Gastrocnemius medialis (tissue), 4 donors: ENCODE measurements around the gene SLC17A2. TPM values are rescaled to one million over a fixed set of nuclear protein-coding genes. Genes with fewer than 3 reads are reported as not detected.

Experiments
- ATAC-seq, 2 donors: fragments of 150-250 bp; one replicate each; pipeline ENCODE4 v1.9.1; 2016
- DNase-seq, 2 donors: peaks; one replicate each; pipeline ENCODE4 v3.0.0-alpha.2; 2019
- H3K27ac ChIP-seq, 4 donors: fragments of 200-600 bp; sonication (generic); 1 replicate in 1 of 4; 2 replicates in 3 of 4; pipeline ENCODE4 v1.5.1; 2016 to 2018; ENCODE audit warnings: mild to moderate bottlenecking in 2 of 4, moderate library complexity in 1 of 4
- H3K27me3 ChIP-seq, 3 donors: fragments of 200-600 bp; sonication (generic) in 2 of 3; 1 replicate in 1 of 3; 2 replicates in 2 of 3; pipeline versions ENCODE4 v1.5.1 to v1.6.0; 2016 to 2019; ENCODE audit warnings: mild to moderate bottlenecking in 1 of 3, moderate library complexity in 1 of 3
- H3K36me3 ChIP-seq, 2 donors: fragments of 200-600 bp; sonication (generic) in 1 of 2; one replicate each; pipeline ENCODE4 v1.5.1; 2017 to 2018
- H3K4me1 ChIP-seq, 2 donors: fragments of 200-600 bp; sonication (generic) in 1 of 2; one replicate each; pipeline ENCODE4 v1.5.1; 2016 to 2017; ENCODE audit warnings: mild to moderate bottlenecking in 2 of 2
- H3K4me3 ChIP-seq, 4 donors: fragments of 200-600 bp; sonication (generic) in 3 of 4; 1 replicate in 1 of 4; 2 replicates in 3 of 4; pipeline ENCODE4 v1.5.1; 2016 to 2019; ENCODE audit warnings: mild to moderate bottlenecking in 2 of 4
- H3K9me3 ChIP-seq, 3 donors: fragments of 200-600 bp; sonication (generic) in 2 of 3; 1 replicate in 1 of 3; 2 replicates in 2 of 3; pipeline ENCODE4 v1.5.1; 2016 to 2019
- POLR2A ChIP-seq, 2 donors: fragments of 450-650 bp; IDR thresholded peaks; one replicate each; pipeline ENCODE4 v1.6.1; 2017; ENCODE audit warnings: antibody characterized with exemption in 2 of 2, mild to moderate bottlenecking in 2 of 2, moderate library complexity in 2 of 2
- in situ Hi-C, 4 donors: fragments of 200-750 bp; cut with MboI; loops; one replicate each; pipeline versions ENCODE4 v1.15.0 to v1.8.0; 2017; ENCODE audit warnings: low sequenced_read_pairs in 4 of 4
- intact Hi-C: fragments of 100-400 bp; cut with DNase I; formaldehyde crosslinking; loops from one replicate; pipeline ENCODE4 v1.15.1; 2023; ENCODE audit warnings: low total_unique reads
- total RNA-seq, 4 donors: library from RNA; depleted of rRNA; stranded (reverse); fragments of >200 nt; gene quantifications; one replicate each; pipeline versions ENCODE4 v1.1.0 to v1.2.3, GENCODE V29; 2016
- TF ChIP-seq, protein P1 (sequence below), 5 experiments: fragments of 450-650 bp in 3 of 5; fragments of 200-600 bp in 2 of 5; sonication (generic) in 2 of 5; IDR thresholded peaks in 4 of 5; conservative IDR thresholded peaks in 1 of 5; 1 replicate in 4 of 5; 2 replicates in 1 of 5; pipeline ENCODE4 v1.5.1; 2016 to 2019; ENCODE audit warnings: antibody characterized with exemption in 5 of 5, mild to moderate bottlenecking in 3 of 5, moderate library complexity in 3 of 5

The SLC17A2 gene
- total RNA-seq, 4 donors from 2014 or later, result 0.11 TPM; not detected in 3

DNA sequence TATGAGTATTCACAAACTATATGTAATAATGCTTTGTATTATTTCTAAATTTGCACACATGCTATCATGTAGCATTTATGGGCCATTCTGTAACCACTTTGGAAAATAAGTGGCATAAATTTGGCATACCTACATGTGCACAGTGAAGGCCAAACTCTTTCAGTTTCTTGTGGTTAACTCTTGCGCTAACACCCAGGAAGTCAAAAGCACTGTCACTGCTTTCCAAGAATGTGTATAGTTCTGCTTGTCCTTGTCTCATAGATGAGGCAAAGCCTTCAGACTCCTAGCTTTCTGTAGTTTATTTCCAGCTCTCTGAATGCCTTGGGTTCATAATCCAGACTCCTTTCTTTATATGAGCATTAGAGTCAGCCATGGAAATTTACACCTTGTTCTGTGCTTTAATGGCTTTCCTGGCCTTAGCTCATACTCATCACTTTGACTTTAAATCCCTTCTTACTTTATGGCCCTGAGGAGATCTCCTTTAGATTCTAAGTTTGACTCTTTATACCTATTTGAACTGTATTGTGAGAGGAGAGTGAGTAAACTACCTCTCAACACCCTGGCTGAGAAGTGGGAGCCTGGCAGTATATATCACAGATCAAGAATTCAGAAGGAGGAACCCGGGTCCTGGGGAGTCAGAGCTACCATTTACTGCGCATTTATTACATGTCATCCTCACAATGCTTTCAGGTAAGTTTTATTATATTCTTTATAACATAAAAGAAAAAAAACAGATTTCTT is 55.5 kb downstream of the SLC17A2 start:
- Histone ChIP-seq H3K27me3 (no peaks in the 10 kb centered on the region), H3K4me3 (no peak overlapping the region), H3K9me3 (no peaks in the 10 kb centered on the region), H3K36me3 (no peaks in the 10 kb centered on the region), H3K4me1 (no peaks in the 10 kb centered on the region), H3K27ac (no peak overlapping the region)
- intact Hi-C loops, result no loop called here
- DNase-seq (no peak), ATAC-seq (no peak)
- in situ Hi-C loops, result no loop called here
- TF ChIP-seq, protein P1, sequence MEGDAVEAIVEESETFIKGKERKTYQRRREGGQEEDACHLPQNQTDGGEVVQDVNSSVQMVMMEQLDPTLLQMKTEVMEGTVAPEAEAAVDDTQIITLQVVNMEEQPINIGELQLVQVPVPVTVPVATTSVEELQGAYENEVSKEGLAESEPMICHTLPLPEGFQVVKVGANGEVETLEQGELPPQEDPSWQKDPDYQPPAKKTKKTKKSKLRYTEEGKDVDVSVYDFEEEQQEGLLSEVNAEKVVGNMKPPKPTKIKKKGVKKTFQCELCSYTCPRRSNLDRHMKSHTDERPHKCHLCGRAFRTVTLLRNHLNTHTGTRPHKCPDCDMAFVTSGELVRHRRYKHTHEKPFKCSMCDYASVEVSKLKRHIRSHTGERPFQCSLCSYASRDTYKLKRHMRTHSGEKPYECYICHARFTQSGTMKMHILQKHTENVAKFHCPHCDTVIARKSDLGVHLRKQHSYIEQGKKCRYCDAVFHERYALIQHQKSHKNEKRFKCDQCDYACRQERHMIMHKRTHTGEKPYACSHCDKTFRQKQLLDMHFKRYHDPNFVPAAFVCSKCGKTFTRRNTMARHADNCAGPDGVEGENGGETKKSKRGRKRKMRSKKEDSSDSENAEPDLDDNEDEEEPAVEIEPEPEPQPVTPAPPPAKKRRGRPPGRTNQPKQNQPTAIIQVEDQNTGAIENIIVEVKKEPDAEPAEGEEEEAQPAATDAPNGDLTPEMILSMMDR (IDR thresholded peaks at IDR 0.05 in 4 of 5, conservative IDR thresholded peaks at IDR 0.05 in 1 of 5), result no peak
- TF ChIP-seq POLR2A (IDR thresholded peaks at IDR 0.05), result no peak

DNA sequence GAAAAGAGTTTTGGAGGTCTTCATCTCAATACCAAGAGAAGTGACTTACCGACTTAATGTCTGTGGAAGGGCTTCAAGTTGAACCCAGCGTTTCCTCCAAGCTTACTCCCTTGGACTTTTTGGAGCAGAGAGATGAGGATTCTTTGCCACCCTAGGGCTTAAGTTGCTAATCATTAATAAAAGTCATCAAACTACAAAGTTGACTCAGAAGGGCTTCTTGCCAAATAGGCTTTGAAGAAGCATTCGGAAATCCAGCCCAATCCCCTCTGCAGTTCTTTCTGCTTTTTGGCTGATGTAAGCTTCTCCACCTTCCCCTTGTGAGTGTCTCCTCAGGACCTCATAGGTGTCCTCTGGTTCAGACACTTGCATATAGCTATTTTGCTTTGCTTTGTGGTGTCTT is 56.4 kb downstream of the SLC17A2 start, which contains the start of gene SLC17A3:
Gene SLC17A3 (minus strand): TSS at position 126 of the 400 bp plus-strand sequence. CDS start 5,856 bp downstream, outside the sequence.
- DNase-seq (no peak), ATAC-seq (no peak)
- Histone ChIP-seq H3K36me3 (no peaks in the 10 kb centered on the region), H3K27me3 (no peaks in the 10 kb centered on the region), H3K27ac (no peak within 1 kb of the TSS), H3K9me3 (no peaks in the 10 kb centered on the region), H3K4me1 (no peaks in the 10 kb centered on the region), H3K4me3 (no peak within 1 kb of the TSS)
- TF ChIP-seq POLR2A (IDR thresholded peaks at IDR 0.05), result no peak
- TF ChIP-seq, protein P1 (IDR thresholded peaks at IDR 0.05 in 4 of 5, conservative IDR thresholded peaks at IDR 0.05 in 1 of 5), result no peak
- intact Hi-C loops, result no loop called here
- in situ Hi-C loops, result no loop called here

DNA sequence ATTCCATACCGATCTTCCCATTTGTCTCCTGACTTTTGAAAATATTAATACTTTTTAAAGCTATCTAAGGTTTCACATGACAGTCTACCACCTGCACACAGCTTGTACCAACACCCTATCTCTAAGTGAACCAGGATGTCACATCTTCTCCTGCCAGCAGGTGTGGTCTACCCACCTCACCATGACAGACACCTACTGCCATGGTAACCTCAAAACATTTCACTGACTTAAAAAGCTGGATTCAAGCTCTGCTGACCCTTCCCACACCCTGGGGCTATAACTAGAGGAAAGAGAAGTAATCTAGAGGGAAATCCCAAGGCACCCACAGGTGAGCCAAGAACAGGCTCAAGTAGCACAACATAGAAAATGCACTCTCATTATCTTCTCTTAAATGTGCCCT is 57.7 kb downstream of the SLC17A2 start:
- Histone ChIP-seq H3K27ac (no peak overlapping the region), H3K9me3 (no peaks in the 10 kb centered on the region), H3K27me3 (no peaks in the 10 kb centered on the region), H3K4me1 (no peaks in the 10 kb centered on the region), H3K4me3 (no peak overlapping the region), H3K36me3 (no peaks in the 10 kb centered on the region)
- DNase-seq (no peak), ATAC-seq (no peak)
- in situ Hi-C loops, result no loop called here
- intact Hi-C loops, result no loop called here
- TF ChIP-seq, protein P1 (IDR thresholded peaks at IDR 0.05 in 4 of 5, conservative IDR thresholded peaks at IDR 0.05 in 1 of 5), result no peak
- TF ChIP-seq POLR2A (IDR thresholded peaks at IDR 0.05), result no peak

DNA sequence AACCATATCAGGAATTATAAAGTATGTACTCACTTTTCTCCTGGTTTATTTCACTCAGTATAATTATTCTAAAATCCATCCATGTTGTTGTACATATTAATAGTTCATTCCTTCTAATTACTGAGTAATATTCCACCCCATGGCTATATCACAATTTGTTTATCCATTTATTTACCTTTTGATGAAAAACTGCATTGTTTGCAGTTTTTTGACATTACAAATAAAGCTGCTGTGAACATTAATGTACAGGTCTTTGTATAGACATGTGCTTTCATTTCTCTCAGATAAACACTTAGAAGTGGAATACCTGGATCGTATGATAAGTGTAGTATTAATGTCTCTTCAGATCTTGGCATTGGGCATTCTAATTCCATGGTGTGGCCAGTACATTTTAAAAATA is 60.7 kb downstream of the SLC17A2 start:
- no peak for TF ChIP-seq POLR2A (IDR thresholded peaks at IDR 0.05)
- Histone ChIP-seq H3K4me1 (no peaks in the 10 kb centered on the region), H3K9me3 (no peaks in the 10 kb centered on the region), H3K4me3 (no peak overlapping the region), H3K27me3 (no peaks in the 10 kb centered on the region), H3K36me3 (no peaks in the 10 kb centered on the region), H3K27ac (no peak overlapping the region)
- in situ Hi-C loops, result no loop called here
- DNase-seq (no peak), ATAC-seq (no peak)
- intact Hi-C loops, result no loop called here

DNA sequence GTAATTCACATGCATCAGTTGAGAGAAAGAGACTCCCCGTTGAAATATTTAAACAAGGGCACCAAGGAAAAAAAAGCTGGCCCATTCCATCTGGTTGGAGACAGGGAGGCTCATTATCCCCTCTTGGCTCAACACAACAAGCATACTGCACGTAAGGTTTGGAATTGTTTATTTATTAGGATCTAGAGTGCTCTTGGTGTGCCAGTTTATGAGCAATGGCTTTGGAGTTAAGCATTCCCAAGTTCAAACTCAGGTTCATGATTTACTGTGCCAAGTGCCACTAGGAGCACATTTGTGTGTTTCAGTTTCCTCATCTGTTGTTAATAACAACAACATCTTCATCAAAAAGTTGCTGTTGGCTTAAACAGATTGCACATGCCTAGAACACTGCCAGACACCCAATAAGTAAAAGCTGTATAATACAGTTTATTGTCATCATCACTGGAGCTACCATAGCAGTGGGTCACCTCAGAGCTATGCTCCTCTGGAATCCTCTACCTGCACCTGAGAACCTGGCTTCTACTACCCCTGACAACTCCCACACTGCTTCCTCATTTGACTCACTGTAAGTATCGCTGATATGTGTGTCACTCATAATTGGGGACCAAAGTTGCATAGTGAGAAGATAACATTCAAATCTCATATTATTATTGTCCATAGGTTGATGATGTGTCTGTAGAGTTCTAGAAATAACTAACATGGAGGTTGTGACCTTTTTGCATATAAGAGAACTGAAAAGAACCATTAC is 61.9 kb downstream of the SLC17A2 start:
- H3K27me3 ChIP-seq, result no peaks in the 10 kb centered on the region
- intact Hi-C loops (no loop called here), in situ Hi-C loops (no loop called here)
- no peaks in the 10 kb centered on the region for H3K4me1 ChIP-seq
- TF ChIP-seq, protein P1 (IDR thresholded peaks at IDR 0.05 in 4 of 5, conservative IDR thresholded peaks at IDR 0.05 in 1 of 5), result no peak
- TF ChIP-seq POLR2A (IDR thresholded peaks at IDR 0.05), result no peak
- ATAC-seq, result no peak
- no peak for DNase-seq
- H3K36me3 ChIP-seq, result no peaks in the 10 kb centered on the region
- no peak overlapping the region for H3K4me3 ChIP-seq
- no peaks in the 10 kb centered on the region for H3K9me3 ChIP-seq
- H3K27ac ChIP-seq, result no peak overlapping the region
